Upper lobe of left lung (tissue), 6 donors: Measurements from ENCODE around the gene FBXL7. TPM values are rescaled to one million over a fixed set of nuclear protein-coding genes. Genes with fewer than 3 reads are reported as not detected.

Source experiments
- ATAC-seq, 2 donors: fragments of 200-7000 bp; cut with Tn5 transposase; one replicate each; pipeline ENCODE4 v1.9.1; 2022; ENCODE audit warnings: mild to moderate bottlenecking in 2 of 2, moderate library complexity in 2 of 2; ENCODE audit not compliant: low FRiP score in 2 of 2
- DNase-seq, 2 donors: peaks; one replicate each; pipeline ENCODE4 v3.0.0-alpha.2; 2019 to 2020
- H3K27ac ChIP-seq, 4 donors: fragments of 200-600 bp; sonication (generic); one replicate each; pipeline ENCODE4 v1.5.1; 2016 to 2019
- H3K27me3 ChIP-seq, 4 donors: fragments of 200-600 bp; sonication (generic); one replicate each; pipeline ENCODE4 v1.5.1; 2017 to 2019
- H3K36me3 ChIP-seq, 4 donors: fragments of 200-600 bp; sonication (generic); one replicate each; pipeline ENCODE4 v1.5.1; 2016 to 2019
- H3K4me1 ChIP-seq, 4 donors: fragments of 200-600 bp; sonication (generic); one replicate each; pipeline ENCODE4 v1.5.1; 2018 to 2019
- H3K4me3 ChIP-seq, 4 donors: fragments of 200-600 bp; sonication (generic); one replicate each; pipeline ENCODE4 v1.5.1; 2017 to 2019; ENCODE audit warnings: mild to moderate bottlenecking in 2 of 4, moderate library complexity in 1 of 4
- H3K9me3 ChIP-seq, 4 donors: fragments of 200-600 bp; sonication (generic); one replicate each; pipeline ENCODE4 v1.5.1; 2018 to 2019
- EP300 ChIP-seq, 4 donors: sonication (generic); formaldehyde crosslinking; IDR thresholded peaks; one replicate each; pipeline ENCODE4 v1.5.1; 2017; ENCODE audit warnings: antibody characterized with exemption in 4 of 4, control low read depth in 2 of 4
- POLR2A ChIP-seq, 4 donors: fragments of 450-650 bp; IDR thresholded peaks; one replicate each; pipeline ENCODE4 v1.5.1; 2016 to 2017; ENCODE audit warnings: antibody characterized with exemption in 4 of 4, mild to moderate bottlenecking in 2 of 4
- POLR2AphosphoS5 ChIP-seq, 2 donors: sonication (generic); formaldehyde crosslinking; IDR thresholded peaks; one replicate each; pipeline ENCODE4 v1.5.1; 2017; ENCODE audit warnings: antibody characterized with exemption in 2 of 2
- WGBS, 2 donors: methylation state at CpG; one replicate each; pipeline ENCODE4 v1.1.5; 2017 to 2018; 5-methylcytosine and 5-hydroxymethylcytosine counted together
- total RNA-seq, 6 donors: library from RNA; depleted of rRNA in 4 of 6; stranded (reverse); fragments of >200 nt in 4 of 6; gene quantifications; one replicate each; pipeline versions ENCODE4 v1.1.0 to v1.2.1, GENCODE V29; 2016 to 2021
- TF ChIP-seq, protein P1 (sequence below), 6 experiments: fragments of 450-650 bp in 4 of 6; fragments of 200-600 bp in 2 of 6; sonication (generic) in 2 of 6; IDR thresholded peaks; one replicate each; pipeline ENCODE4 v1.5.1; 2016 to 2019; ENCODE audit warnings: antibody characterized with exemption in 6 of 6
- donor health status: DM: no; HTN: no; CAD: no; lungs with moderate emphysema.
- donor health status: DM: no; HTN: yes; CAD: no; lungs with severe emphysema.

FBXL7 gene
- total RNA-seq, 6 donors from 2014 or later: 4.9 to 13.6 (median 6.9) TPM

DNA sequence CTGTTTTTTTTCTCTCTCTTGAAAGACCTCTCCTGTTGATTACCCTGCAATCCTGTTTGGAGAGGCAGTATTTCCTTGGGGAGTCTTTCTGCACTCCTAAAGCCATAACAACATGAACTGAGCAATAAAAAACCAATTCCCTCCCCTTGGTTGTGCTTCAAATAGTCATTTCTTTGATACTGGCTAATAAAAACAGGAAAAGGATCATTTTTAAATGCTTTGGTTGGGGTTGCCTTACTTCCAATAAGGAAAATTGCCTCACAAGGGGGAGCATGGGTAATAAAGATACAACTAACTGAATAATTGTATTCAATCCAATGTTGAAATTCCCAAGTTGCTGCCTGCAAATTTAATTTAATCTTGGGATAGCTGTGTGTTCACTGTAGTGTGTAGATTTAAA is 13.9 kb downstream of the FBXL7 start:
- no peaks in the 10 kb centered on the region for H3K36me3 ChIP-seq
- DNase-seq: no peak
- ATAC-seq: no peak
- no peak overlapping the region for H3K27ac ChIP-seq
- TF ChIP-seq EP300 (IDR thresholded peaks at IDR 0.05) (no peak), POLR2AphosphoS5 (IDR thresholded peaks at IDR 0.05) (no peak), POLR2A (IDR thresholded peaks at IDR 0.05) (no peak)
- TF ChIP-seq, protein P1, sequence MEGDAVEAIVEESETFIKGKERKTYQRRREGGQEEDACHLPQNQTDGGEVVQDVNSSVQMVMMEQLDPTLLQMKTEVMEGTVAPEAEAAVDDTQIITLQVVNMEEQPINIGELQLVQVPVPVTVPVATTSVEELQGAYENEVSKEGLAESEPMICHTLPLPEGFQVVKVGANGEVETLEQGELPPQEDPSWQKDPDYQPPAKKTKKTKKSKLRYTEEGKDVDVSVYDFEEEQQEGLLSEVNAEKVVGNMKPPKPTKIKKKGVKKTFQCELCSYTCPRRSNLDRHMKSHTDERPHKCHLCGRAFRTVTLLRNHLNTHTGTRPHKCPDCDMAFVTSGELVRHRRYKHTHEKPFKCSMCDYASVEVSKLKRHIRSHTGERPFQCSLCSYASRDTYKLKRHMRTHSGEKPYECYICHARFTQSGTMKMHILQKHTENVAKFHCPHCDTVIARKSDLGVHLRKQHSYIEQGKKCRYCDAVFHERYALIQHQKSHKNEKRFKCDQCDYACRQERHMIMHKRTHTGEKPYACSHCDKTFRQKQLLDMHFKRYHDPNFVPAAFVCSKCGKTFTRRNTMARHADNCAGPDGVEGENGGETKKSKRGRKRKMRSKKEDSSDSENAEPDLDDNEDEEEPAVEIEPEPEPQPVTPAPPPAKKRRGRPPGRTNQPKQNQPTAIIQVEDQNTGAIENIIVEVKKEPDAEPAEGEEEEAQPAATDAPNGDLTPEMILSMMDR (IDR thresholded peaks at IDR 0.05): no peak
- H3K4me1 ChIP-seq: peaks cover 0 to 7% (median 2%) of the 10 kb centered on the region in 4 donors
- H3K9me3 ChIP-seq: no peaks in the 10 kb centered on the region
- H3K4me3 ChIP-seq: no peak overlapping the region
- H3K27me3 ChIP-seq: no peaks in the 10 kb centered on the region

DNA sequence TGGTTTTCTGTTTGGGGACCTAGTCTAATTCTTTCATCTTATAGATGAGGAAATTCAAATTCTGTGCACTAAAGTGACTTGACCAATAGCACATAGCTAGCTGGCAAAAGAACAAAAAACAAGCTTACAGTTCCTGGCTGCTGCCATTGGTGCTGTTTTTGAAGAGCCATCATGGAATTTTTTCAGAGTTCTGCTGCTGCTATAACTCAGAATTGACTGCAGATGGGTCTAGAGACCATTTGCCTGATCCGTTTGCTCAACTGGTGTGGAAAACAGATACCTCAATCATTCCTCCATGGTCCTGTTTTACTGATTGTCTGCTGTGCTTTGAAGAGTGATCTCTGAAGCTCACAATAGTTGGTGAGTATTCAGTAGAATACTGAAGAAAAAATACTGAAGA is 15.2 kb downstream of the FBXL7 start:
- TF ChIP-seq POLR2AphosphoS5 (IDR thresholded peaks at IDR 0.05): no peak
- no peak for TF ChIP-seq EP300 (IDR thresholded peaks at IDR 0.05)
- TF ChIP-seq, protein P1 (IDR thresholded peaks at IDR 0.05): no peak
- no peak for TF ChIP-seq POLR2A (IDR thresholded peaks at IDR 0.05)
- H3K27ac ChIP-seq: no peak overlapping the region
- ATAC-seq: no peak
- no peaks in the 10 kb centered on the region for H3K27me3 ChIP-seq
- H3K4me1 ChIP-seq: peaks cover 0 to 7% (median under 1%) of the 10 kb centered on the region in 4 donors
- 77 to 82% methylated on average over 1 of the region's 1 CpG for WGBS, 2 donors
- no peaks in the 10 kb centered on the region for H3K9me3 ChIP-seq
- no peak for DNase-seq
- no peaks in the 10 kb centered on the region for H3K36me3 ChIP-seq
- no peak overlapping the region for H3K4me3 ChIP-seq

DNA sequence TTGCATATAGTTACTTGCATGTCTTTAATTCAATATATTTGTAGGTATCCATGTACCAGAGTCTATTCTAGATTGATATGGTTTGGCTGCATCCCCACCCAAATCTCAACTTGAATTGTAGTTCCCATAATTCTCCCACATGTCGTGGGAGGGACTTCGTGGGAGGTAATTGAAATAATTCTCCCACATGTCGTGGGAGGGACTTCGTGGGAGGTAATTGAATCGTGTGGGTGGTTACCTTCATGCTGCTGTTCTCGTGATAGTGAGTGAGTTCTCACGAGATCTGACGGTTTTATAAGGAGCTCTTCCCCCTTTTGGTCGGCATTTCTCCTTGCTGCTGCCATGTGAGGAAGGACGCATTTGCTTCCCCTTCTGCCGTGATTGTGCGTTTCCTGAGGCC is 16.5 kb downstream of the FBXL7 start:
- H3K4me3 ChIP-seq: no peak overlapping the region
- ATAC-seq: no peak
- WGBS, 2 donors: 85% methylated on average over 12 of the region's 12 CpGs

DNA sequence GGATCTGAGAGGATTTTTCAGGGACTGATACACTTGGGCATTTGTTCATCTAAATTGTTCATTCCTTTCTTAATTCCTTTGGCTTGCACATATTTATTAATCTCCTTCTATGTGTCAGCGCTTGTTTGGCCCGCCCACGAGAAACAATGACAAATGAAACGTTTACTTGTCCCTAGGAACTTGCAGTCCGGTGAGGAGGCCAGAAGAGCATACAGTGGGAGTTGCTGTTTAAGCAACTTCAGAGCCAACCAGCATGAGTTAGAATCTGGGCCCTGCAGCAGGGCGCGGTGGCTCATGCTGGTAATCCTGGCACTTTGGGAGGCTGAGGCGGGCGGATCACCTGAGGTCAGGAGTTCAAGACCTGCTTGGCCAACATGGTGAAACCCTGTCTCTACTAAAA is 18.8 kb downstream of the FBXL7 start:
- no peak for TF ChIP-seq POLR2A (IDR thresholded peaks at IDR 0.05)
- TF ChIP-seq, protein P1 (IDR thresholded peaks at IDR 0.05): no peak
- TF ChIP-seq EP300 (IDR thresholded peaks at IDR 0.05): no peak
- TF ChIP-seq POLR2AphosphoS5 (IDR thresholded peaks at IDR 0.05): no peak
- 89 to 94% methylated on average over 9 of the region's 9 CpGs for WGBS, 2 donors
- H3K4me1 ChIP-seq: peaks cover 0 to 14% (median 0%) of the 10 kb centered on the region in 4 donors

More for the DNA sequence above, 16.5 kb downstream of the FBXL7 start:
- no peak overlapping the region for H3K27ac ChIP-seq
- no peak for DNase-seq
- peaks cover 0 to 14% (median 0%) of the 10 kb centered on the region in 4 donors for H3K4me1 ChIP-seq
- no peaks in the 10 kb centered on the region for H3K9me3 ChIP-seq
- H3K36me3 ChIP-seq: no peaks in the 10 kb centered on the region
- H3K27me3 ChIP-seq: no peaks in the 10 kb centered on the region
- TF ChIP-seq POLR2AphosphoS5 (IDR thresholded peaks at IDR 0.05) (no peak), POLR2A (IDR thresholded peaks at IDR 0.05) (no peak)
- TF ChIP-seq, protein P1 (IDR thresholded peaks at IDR 0.05): no peak

DNA sequence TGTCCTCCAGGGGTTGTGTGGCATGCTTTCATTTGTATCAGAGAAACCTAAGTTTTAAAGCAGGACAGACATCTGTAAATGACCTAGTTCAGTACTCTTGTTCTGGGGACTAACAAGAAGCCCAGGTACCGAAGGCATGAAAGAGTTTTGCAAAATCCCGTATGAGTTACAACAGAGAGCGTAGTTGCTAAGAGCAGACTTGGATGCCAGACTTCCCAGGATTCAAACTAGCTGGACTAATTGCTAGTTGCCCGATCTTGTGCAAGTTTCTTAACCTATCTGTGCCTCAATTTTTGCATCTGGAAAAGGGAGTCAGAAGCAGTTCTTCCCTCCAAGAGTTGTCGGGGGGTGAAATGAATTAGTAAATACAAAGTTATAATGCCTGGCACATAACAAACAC is 20.9 kb downstream of the FBXL7 start:
- no peak overlapping the region for H3K27ac ChIP-seq
- H3K9me3 ChIP-seq: no peaks in the 10 kb centered on the region
- H3K27me3 ChIP-seq: no peaks in the 10 kb centered on the region
- WGBS, 2 donors: 85 to 87% methylated on average over 5 of the region's 5 CpGs
- no peak overlapping the region for H3K4me3 ChIP-seq
- H3K4me1 ChIP-seq: peaks cover 0 to 7% (median 3%) of the 10 kb centered on the region in 4 donors
- TF ChIP-seq, protein P1 (IDR thresholded peaks at IDR 0.05): no peak
- TF ChIP-seq POLR2AphosphoS5 (IDR thresholded peaks at IDR 0.05) (no peak), POLR2A (IDR thresholded peaks at IDR 0.05) (no peak), EP300 (IDR thresholded peaks at IDR 0.05) (no peak)
- no peak for DNase-seq
- ATAC-seq: no peak
- no peaks in the 10 kb centered on the region for H3K36me3 ChIP-seq

More for the DNA sequence above, 18.8 kb downstream of the FBXL7 start:
- ATAC-seq (no peak), DNase-seq (no peak)
- H3K36me3 ChIP-seq: no peaks in the 10 kb centered on the region
- no peak overlapping the region for H3K4me3 ChIP-seq
- no peaks in the 10 kb centered on the region for H3K9me3 ChIP-seq
- no peak overlapping the region for H3K27ac ChIP-seq
- H3K27me3 ChIP-seq: no peaks in the 10 kb centered on the region
